ENCODE measurements around the gene SBF1.
A peak's percentile ranks its signal among the peaks of the same experiment; 100 is the strongest.
"Not testable (repeated sequence)": the region's sequence is repeated elsewhere in the genome, so short reads cannot be mapped to it uniquely, and the experiment has no call there.

SBF1 gene

DNA sequence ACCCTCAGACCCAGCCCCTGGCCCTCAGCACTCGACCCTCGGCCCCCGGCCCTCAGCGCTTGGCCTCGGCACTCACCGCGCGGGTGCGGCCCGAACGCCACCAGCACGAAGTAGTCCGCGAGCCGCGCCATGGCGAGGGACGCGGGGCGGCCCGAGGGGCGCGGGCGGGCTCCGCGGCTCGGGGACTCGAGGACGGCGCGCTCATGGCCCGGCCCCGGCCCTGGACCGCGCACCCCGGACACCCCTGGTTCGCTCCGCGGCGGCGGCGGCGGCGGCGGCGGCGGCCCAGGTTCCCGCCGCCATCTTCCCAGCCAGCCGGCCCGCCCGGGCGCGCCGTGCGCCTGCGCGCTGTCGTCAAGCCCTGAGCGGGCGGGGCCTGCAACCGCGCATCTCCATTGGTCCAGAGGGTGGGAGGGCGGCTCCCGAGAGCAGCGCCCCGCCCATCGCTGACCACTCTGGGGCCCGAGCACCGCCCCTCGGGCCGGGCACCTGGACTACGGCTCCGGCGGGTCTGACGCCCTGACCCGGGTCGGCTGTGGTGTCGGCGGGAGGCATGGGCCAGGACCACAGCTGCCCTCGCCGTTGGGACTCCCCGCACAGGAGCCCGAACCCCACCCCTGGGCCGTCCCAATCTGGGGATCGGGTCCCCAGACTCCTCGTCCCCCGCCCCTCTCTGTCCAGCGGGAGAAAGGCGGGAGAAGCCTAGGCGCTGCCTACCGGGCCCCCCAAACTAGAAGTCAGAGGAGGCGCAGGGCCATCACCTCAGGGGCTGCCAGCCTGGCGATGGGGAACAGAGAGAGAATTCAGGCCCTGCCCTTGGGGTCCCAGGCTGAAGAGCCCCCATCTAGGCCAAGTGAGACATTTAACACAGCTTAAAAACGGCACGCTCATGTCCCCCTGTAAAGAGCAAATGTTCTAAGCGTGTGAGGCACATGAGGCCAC lies at the start of gene SBF1:
Gene SBF1, minus strand, starts transcription at position 326 of the 942 bp plus-strand sequence. Its CDS starts 195 bp downstream, at position 131.
- peak; percentile 73 to 74 for DNase-seq

DNA sequence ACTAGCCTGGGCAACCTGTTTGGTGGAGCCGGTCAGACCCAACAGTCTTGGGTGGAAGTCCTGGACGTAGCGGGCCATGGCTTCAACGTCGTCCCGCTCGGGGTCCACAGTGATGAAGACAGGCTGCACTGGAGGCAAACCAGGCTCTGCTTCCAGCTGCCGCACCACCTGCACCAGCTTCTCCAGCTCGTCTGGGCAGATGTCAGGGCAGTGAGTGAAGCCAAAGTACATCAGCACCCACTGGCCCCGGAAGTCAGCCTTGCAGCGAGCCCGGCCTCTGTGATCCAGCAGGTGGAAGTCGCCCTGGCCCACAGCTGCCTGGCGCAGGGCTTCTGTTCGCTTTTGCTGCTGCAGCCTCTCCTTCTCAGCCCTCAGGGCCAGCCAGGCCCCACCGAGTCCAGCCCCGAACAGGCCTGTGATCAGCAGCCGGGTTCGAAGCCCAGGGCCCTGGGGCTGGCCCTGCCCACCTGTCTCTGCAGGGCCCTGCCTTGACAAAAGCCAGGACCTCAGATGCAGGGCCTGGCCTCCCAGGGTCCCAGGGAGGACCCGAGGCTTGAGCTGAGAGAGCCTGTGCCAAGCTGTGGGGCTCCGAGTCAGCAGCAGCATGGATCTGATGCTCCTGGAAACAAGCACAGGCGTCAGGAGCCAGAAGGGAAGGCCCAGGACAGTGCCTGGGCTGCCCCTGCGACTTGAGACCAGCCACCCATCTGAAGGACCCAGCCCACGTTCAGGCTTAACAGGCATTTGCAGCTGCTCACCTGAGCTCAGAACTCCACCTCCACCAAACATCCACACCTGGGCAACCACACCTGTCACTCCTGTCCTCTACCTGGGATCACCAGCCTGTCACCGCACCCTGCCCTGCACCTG lies 49.2 kb upstream of the SBF1 start:
- DNase-seq, result no peak

- no peak for DNase-seq
Observed at GRCh38 chr22:50523458-50523805, 48.6 kb upstream of the SBF1 start.

GRCh38 chr22:50522806-50523438 lies 48.1 kb upstream of the SBF1 start:
- DNase-seq, result no peak

DNA sequence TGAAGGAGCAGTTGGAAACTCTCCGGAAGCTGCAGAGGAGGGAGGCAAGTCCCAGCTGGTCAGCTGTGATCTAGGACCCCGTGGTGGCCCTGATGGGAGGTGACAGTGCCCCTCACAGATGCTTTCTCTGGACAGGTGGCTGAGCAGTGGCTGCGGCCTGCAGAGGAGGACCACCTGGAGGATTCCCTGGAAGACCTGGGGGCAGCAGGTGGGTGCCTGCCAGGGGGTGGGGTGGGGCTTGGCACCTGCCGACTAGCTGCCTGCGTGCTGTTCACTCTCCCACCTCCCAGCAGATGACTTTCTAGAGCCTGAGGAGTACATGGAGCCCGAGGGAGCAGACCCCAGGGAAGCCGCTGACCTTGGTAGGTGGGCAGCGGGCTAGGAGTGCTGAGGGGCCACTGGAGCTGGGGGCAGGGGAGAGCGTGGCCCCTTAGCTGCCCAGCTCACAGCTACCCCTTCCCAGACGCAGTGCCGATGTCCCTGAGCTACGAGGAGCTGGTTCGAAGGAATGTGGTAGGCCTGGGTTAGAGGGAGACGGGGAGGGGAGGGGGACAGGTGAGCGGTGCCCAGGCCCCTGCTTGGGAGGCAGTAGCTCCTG lies 47.5 kb upstream of the SBF1 start:
- DNase-seq, result no peak

GRCh38 chr22:50521710-50522109 lies 46.9 kb upstream of the SBF1 start:
- no peak for DNase-seq

- no peak for DNase-seq
Observed at GRCh38 chr22:50520826-50521453, 46.1 kb upstream of the SBF1 start.

GRCh38 chr22:50520184-50520583 lies 45.3 kb upstream of the SBF1 start:
- not testable (repeated sequence) for DNase-seq

DNA sequence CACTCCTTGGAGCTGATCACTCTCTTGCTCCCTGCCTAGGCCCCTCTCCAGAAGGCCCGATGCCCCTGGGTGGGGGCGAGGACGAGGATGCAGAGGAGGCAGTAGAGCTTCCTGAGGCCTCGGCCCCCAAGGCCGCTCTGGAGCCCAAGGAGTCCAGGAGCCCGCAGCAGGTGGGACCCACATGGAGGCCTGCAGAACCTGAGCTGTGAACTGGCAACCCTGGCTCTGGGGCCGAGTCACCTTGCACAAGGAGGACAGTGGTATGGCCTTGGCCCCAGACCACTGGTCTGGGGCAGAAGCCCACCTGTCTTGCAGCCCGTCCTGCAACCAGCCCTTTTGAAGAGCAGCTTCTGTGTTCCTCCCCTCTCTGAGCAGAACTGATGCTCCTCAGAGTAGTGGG lies 44.3 kb upstream of the SBF1 start:
- no peak for DNase-seq

- no peak for DNase-seq
Observed at GRCh38 chr22:50518606-50519005, 43.8 kb upstream of the SBF1 start.

- no peak for DNase-seq
Observed at GRCh38 chr22:50517495-50518260, 42.8 kb upstream of the SBF1 start.

DNA sequence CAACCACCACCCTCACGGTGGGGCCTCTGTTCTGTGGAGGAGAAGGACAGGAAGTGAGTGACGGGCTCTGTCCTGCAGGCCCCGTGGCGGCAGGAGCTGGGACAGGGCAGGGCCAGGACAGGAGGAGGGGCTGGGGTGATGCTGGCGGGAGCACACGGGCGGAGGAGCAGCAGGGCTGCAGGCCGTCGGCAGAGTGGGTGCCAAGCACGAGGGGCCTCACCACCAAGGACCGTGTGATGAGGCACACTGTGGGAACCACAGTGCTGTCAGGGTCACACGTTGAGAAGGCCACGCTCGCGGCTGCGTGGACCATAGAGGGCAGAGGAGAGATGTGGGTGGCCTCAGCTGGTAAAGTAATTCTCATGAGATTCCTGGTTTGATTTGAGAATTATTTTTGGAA lies 42.1 kb upstream of the SBF1 start:
- no peak for DNase-seq

DNA sequence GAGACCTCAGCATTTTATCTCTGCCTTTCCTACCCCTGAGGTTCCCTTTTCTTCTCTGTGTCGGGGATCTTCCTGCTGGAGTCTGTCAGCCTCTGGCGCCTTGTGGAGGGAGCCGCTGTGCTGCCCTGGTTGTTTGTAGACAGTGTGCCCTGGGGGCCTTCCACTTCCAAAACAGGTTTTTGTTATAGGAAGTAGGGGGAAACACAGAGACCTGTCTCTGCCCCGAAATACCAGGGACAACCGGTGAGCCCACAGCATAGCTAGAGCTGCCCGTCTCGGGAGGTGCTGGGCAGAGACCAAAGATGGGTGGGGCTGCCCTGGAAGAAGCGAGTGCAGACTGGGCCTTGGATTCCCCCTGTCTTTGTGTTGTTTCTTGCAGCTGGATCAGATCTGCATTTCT lies 41.2 kb upstream of the SBF1 start:
- no peak for DNase-seq

- DNase-seq, result no peak
Observed at GRCh38 chr22:50513175-50513574, 38.3 kb upstream of the SBF1 start.

- no peak for DNase-seq
Observed at GRCh38 chr22:50508897-50509296, 34.1 kb upstream of the SBF1 start.

DNA sequence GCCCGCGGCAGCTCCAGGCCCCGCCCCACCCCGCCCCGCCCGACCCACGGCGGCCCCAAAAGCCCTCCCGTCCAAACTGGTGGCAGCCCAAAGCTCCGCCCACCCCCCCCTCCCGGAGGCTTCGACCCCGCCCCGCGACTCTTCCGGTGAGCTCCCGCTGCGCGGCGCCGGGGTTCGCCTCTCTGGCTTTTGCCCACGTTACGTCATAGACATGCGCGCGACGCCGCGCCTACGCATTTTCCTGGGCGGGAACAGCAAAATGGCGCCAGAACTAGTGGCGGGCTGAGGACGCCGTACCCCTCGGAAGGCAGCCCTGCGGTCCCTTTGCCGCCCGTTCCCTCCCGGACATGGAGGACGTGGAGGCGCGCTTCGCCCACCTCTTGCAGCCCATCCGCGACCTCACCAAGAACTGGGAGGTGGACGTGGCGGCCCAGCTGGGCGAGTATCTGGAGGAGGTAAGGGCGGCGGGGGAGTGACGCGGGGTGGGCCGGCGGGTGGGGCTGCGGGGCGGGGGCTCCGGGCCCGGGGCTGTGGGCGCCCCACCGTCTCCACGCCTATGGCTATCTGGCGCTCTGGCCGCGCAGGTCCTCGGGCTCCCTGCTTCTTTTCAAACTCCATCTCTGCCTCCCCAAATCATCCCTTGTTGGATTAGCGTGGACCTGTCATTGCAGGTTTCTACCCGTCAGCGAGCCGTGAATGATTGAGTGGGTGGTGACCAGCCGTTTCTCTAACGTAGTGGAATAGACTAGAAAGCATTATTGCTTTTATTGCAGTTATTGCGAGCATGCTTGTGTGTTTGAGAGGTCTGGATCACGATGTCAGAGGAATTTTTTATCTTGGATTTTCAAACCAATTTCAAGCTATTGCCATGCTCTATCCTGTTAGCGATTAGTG lies 33.4 kb upstream of the SBF1 start, which contains the start of gene NCAPH2:
Gene NCAPH2, plus strand, starts transcription at position 234 of the 894 bp plus-strand sequence. Its CDS starts 114 bp downstream, at position 348.
- DNase-seq, result peak; percentile 90 to 95

- peak; percentile 60 to 95 for DNase-seq
Observed at GRCh38 chr22:50507421-50507990, 32.7 kb upstream of the SBF1 start, which contains the start of gene LMF2. TSS of gene LMF2 (minus strand) at chr22:50507702. CDS start at chr22:50507675, 27 bp downstream.

- peak in 1 of 2 experiments; percentile 91 for DNase-seq
Observed at GRCh38 chr22:50506611-50507420, 32.0 kb upstream of the SBF1 start.

Data from NCI-H2081 (cell line).